ENCODE results near the gene C4orf54. TPM values are rescaled to one million over a fixed set of nuclear protein-coding genes. Genes with fewer than 3 reads are reported as not detected.

Gene C4orf54
- total RNA-seq, 4 donors from 2014 or later = under 0.01 TPM; not detected in 3

DNA sequence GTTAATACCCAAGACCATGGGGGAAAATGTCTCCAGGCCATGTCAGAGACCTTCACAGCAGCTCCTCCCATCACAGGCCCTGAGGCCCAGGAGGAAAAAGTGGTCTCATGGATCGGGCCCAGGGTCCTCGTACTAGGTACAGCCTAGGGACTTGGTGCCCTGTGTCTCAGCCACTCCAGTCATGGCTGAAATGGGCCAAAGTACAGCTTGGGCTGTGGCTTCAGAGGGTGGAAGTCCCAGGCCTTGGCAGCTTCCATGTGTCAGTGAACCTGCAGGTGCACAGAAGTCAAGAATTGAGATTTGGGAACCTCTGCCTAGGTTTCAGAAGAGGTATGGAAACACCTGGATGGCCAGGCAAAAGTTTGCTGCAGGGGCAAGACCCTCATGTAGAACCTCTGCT lies 27.6 kb upstream of the C4orf54 start:
- TF ChIP-seq, protein P1, sequence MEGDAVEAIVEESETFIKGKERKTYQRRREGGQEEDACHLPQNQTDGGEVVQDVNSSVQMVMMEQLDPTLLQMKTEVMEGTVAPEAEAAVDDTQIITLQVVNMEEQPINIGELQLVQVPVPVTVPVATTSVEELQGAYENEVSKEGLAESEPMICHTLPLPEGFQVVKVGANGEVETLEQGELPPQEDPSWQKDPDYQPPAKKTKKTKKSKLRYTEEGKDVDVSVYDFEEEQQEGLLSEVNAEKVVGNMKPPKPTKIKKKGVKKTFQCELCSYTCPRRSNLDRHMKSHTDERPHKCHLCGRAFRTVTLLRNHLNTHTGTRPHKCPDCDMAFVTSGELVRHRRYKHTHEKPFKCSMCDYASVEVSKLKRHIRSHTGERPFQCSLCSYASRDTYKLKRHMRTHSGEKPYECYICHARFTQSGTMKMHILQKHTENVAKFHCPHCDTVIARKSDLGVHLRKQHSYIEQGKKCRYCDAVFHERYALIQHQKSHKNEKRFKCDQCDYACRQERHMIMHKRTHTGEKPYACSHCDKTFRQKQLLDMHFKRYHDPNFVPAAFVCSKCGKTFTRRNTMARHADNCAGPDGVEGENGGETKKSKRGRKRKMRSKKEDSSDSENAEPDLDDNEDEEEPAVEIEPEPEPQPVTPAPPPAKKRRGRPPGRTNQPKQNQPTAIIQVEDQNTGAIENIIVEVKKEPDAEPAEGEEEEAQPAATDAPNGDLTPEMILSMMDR (IDR thresholded peaks at IDR 0.05; ENCODE audit: low read depth) = no peak

DNA sequence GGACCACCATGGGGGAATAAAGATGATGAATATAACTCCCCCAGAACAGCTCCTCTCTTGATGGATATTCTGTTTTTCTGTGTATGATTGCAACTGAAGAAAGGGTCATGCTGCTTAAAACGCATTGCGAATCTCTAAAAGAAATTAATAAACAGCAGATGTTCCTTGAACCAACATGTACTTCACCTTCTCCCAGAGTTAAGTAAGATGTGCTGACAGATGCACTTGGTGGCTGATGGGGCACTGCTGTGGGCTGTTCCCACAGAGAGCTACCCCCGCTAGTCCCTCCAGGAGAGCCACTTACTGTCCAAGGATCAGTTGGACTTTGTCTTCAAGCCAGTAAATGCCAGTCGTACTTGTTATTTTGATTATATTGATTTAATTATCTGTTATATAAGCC lies 26.3 kb upstream of the C4orf54 start:
- TF ChIP-seq, protein P1 (IDR thresholded peaks at IDR 0.05; ENCODE audit: low read depth) = no peak

DNA sequence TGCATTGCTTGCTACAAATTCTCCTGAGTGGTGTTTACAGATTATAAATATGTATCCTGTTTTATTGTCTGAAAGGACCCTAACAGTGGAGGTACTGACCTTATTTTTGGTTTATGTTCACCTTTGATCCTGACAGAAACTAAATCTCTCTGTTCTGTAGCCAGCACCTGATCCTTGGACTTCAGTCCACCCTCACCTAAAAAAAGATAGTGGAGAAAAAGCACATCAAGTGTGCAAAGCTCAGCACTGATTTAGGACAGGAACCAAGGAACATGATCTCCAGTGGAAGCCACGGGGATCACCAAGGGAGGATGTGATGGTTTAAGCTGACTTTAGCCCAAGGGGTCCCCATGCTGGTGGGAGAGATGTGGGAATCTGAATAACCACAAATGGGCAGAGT lies 22.3 kb upstream of the C4orf54 start:
- TF ChIP-seq, protein P1 (IDR thresholded peaks at IDR 0.05; ENCODE audit: low read depth) = no peak

DNA sequence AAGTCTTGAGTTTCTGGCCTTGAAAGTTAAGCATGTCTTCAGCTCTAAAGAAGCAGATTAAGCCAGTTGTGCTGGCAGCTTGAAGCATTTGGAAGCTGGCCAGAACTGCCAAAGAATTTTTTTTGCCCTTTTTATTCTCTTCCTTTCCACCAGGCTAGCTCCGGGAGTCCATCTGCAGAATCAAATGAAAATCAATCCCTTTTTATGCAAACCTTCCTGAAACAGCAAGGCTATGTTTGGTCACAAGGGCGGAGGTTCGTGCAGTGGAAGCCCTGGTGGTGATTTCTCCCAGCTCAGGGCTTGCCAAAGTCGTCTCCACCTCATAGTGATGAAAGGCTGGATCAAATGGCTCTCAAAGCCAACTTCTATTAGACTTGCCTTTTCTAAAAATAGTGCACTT lies 21.6 kb upstream of the C4orf54 start:
- TF ChIP-seq, protein P1 (IDR thresholded peaks at IDR 0.05; ENCODE audit: low read depth) = no peak

DNA sequence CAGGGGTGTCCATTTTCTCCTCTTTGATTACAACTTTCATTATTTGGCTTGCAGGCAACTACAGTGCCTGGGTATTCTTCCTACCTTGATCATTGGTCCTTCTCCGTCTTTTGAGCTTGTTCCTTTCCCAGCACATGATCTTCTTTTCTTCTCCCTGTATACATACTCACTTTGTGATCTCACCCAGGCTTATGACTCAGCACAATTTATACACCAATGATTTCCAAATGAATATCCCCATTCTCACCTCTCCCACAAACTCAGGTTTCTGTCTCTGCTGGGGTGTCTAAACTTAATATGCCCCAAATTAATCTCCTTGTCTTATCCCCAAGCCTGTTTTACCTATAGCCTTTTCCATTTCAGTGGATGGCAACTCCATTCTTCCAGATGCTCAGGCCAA lies 19.5 kb upstream of the C4orf54 start:
- TF ChIP-seq, protein P1 (IDR thresholded peaks at IDR 0.05; ENCODE audit: low read depth) = no peak

DNA sequence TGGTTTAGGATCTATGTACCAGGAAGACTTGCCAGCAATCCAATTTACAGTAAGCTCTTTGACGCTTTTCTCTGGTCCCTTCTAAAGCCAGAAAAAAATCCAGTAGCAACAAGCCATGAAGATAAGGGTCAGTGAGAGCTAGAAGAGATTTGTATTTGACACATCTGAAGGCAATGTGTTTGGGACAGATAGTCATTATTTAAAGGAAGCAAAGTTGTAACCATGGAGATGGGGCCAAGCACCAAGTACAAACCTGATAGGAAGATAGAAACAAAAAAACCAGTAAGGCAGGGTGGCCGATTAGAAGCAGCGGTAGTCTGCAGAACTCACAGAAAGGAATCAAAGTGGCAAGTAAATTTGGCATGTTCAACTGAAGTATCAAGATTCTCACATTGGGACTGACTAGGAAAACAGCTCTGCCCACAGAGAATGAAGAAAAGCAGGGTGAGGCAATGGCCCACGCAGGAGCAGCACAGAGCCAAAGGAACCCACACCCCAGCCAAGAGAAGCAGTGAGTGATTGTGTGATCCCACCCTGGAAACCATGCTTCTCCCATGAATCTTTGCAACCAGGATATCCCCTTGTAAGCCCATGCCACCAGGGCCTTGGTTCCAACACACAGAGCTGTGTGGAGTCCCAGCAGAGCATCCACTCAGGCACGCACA lies 12.9 kb upstream of the C4orf54 start:
- TF ChIP-seq, protein P1 (IDR thresholded peaks at IDR 0.05; ENCODE audit: low read depth) = no peak

DNA sequence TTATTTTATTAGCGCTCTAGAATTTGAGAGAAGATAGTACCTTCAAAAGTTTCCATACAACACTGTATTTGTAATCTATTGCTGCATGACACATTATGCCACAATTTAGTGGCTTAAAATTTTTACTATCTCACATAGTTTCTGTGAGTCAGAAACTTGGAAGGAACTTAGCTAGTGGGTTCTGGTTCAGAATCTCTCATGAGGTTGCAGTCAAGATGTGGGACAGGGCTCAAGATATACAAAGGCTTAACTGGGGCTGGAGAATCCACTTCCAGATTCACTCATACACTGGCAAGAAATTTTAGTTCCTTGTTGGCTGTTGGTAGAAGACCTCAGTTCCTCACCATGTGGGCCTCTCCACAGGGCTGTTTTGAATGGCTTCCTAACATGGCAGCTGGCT lies 11.5 kb upstream of the C4orf54 start:
- TF ChIP-seq, protein P1 (IDR thresholded peaks at IDR 0.05; ENCODE audit: low read depth) = no peak
